Ectodermal cell (in vitro differentiated cells): ENCODE data around the gene PRDM16.

Experiments
- H3K27ac ChIP-seq: 2 replicates; pipeline ENCODE4 v1.7.0; 2013; ENCODE audit warnings: mild to moderate bottlenecking, low read depth, low read length; ENCODE audit not compliant: insufficient read depth, poor library complexity, severe bottlenecking
- H3K27me3 ChIP-seq: 2 replicates; pipeline ENCODE4 v1.7.0; 2013; ENCODE audit warnings: mild to moderate bottlenecking, low read length; ENCODE audit not compliant: insufficient read depth, control insufficient read depth, poor library complexity, severe bottlenecking
- H3K36me3 ChIP-seq: one replicate; pipeline ENCODE4 v1.7.0; 2013; ENCODE audit warnings: low read length; ENCODE audit not compliant: control insufficient read depth, insufficient read depth
- H3K4me1 ChIP-seq: one replicate; pipeline ENCODE4 v1.7.0; 2013; ENCODE audit warnings: low read length; ENCODE audit not compliant: control insufficient read depth, insufficient read depth
- H3K4me3 ChIP-seq: 2 replicates; pipeline ENCODE4 v1.7.0; 2013; ENCODE audit warnings: low read depth, low read length, control low read depth; ENCODE audit not compliant: insufficient read depth
- H3K9me3 ChIP-seq: 2 replicates; pipeline ENCODE4 v1.7.0; 2013; ENCODE audit warnings: mild to moderate bottlenecking, low read length, moderate library complexity; ENCODE audit not compliant: control insufficient read depth
- WGBS, 2 experiments: methylation state at CpG; one replicate each; pipeline ENCODE4 v1.1.7; 2013; ENCODE audit warnings: missing lambda C conversion rate in 2 of 2; 5-methylcytosine and 5-hydroxymethylcytosine counted together

The PRDM16 gene

DNA sequence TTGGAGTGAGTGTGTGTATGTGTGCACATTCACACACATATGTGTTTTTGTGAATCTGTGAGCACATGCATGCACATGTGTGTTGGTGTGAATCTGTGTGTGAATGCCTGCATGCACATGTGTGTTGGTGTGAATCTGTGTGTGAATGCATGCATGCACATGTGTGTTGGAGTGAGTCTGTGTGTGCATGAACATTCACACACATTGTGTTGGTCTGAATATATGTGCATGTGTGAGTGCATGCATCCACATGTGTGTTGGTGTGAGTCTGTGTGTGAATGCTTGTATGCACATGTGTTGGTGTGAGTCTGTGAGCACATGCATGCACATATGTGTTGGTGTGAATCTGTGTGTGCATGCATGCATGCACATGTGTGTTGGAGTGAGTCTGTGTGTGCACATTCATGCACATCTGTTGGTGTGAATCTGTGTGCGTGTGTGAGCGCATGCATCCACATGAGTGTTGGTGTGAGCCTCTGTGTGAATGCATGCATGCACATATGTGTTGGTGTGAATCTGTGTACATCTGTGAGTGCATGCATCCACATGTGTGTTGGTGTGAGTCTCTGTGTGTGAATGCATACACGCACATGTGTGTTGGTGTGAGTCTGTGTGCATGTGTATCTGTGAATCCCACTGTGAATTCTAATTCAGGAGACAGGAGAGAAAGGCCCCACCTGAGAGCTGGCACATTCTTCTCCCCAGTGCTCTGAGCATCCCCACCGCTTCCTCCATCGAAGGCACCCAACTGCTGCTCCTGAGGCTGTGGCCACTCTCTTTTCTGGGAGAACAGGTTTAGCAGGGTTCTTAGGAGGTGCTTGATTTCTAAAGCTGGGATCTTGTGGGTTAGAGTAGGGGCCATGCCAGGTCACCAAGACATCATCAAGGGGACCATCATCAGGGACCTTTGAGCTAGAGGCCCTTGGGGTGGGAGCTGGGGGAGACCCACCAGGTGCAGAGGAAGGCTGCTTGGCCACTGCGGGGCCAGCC lies 267.9 kb downstream of the PRDM16 start:
- Histone ChIP-seq H3K4me3 (no peak overlapping the region), H3K36me3 (no peaks in the 10 kb centered on the region), H3K9me3 (no peaks in the 10 kb centered on the region)

DNA sequence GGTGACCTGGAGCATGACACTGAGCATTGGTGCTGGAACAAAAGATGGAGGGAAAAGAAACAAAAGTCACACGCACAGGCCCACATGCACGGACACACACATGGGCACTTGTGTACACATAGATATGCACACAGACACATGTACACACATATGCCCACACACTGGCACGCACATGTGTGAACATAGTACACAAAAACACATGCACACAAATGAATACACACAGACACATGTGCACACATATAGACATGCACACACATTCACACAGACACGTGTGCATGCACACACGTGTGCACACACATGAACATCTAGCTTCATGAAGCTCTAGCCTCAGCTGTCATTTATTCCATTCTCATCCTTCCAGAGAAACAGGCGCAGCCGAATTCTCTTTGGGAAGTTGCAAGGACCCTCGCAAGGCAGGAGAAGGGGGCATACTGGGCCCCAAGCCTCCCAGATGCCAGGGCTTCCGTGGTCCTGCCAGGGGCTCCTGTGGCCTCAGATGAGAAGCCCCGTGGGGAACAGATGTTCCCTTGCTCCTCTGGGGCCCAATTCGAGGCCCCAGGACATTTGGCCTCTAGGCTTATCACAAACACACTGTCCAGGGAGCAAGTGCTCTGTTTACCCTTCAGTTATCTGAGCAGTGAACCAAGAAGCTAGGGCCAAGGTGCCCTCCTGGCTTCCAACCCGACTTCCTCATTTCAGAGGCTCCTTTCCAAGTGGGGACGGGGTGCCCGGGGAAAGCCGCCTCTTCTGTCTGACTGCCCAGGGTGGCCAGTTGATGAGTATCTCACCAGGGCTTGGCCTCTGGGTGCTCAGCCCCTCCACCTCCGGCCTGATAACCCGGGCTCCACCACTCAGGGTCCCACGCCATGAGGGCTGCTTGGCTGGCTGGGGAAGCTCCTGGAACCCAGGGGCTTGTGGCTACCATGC lies 269.1 kb downstream of the PRDM16 start:
- 94% methylated on average over 18 of the region's 18 CpGs for WGBS, 2 experiments
- no peaks in the 10 kb centered on the region for H3K36me3 ChIP-seq

More for the DNA sequence above, 267.9 kb downstream of the PRDM16 start:
- H3K27ac ChIP-seq, result no peak overlapping the region
- no peaks in the 10 kb centered on the region for H3K4me1 ChIP-seq
- WGBS, 2 experiments, result 79 to 80% methylated on average over 6 of the region's 6 CpGs
- H3K27me3 ChIP-seq, result no peaks in the 10 kb centered on the region

DNA sequence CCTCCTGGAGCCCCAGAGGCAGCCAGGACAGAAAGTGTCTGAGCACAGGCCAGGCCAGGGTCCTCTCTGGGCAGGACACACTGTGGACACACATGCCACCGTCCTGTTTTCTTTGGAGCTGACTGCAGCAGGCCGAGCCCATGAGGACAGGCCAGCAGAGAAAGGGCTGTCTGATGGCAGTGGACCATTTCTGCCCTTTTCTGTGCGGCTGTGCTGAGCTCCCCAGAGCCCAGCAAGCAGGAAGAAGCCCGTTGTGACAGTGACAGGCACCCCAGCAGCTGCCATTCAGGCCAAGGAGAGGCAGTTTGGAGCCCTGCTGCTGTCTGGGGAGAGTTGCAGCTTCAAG lies 269.7 kb downstream of the PRDM16 start:
- Histone ChIP-seq H3K27me3 (no peaks in the 10 kb centered on the region), H3K36me3 (no peaks in the 10 kb centered on the region), H3K9me3 (no peaks in the 10 kb centered on the region), H3K27ac (no peak overlapping the region), H3K4me3 (no peak overlapping the region), H3K4me1 (no peaks in the 10 kb centered on the region)
- 79 to 80% methylated on average over 4 of the region's 4 CpGs for WGBS, 2 experiments

More for the DNA sequence above, 269.1 kb downstream of the PRDM16 start:
- Histone ChIP-seq H3K4me1 (no peaks in the 10 kb centered on the region), H3K4me3 (no peak overlapping the region), H3K9me3 (no peaks in the 10 kb centered on the region), H3K27me3 (no peaks in the 10 kb centered on the region), H3K27ac (no peak overlapping the region)

DNA sequence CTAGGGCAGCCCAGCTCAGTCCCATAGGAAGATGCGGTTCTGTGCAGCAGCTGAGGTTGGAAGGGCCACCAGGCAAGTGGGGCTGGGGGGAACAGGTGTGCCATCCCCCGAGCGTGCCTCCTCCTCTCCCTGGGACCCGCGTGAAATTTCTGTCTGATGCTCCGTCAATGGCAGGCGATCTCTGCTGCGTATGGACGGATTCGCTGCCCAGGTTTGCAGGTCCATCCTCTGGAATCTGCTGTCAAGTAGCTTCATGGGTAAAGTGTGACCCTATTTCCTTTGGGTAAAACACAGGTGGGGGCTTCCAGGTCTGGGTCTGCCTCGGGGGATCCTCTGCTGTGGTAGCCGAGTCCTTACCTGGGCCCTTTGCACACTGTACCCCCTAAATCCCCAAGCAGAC lies 270.9 kb downstream of the PRDM16 start:
- no peaks in the 10 kb centered on the region for H3K4me1 ChIP-seq
- H3K4me3 ChIP-seq, result no peak overlapping the region
- no peak overlapping the region for H3K27ac ChIP-seq
- no peaks in the 10 kb centered on the region for H3K9me3 ChIP-seq
- no peaks in the 10 kb centered on the region for H3K36me3 ChIP-seq
- WGBS, 2 experiments, result 92 to 93% methylated on average over 12 of the region's 12 CpGs
- no peaks in the 10 kb centered on the region for H3K27me3 ChIP-seq

DNA sequence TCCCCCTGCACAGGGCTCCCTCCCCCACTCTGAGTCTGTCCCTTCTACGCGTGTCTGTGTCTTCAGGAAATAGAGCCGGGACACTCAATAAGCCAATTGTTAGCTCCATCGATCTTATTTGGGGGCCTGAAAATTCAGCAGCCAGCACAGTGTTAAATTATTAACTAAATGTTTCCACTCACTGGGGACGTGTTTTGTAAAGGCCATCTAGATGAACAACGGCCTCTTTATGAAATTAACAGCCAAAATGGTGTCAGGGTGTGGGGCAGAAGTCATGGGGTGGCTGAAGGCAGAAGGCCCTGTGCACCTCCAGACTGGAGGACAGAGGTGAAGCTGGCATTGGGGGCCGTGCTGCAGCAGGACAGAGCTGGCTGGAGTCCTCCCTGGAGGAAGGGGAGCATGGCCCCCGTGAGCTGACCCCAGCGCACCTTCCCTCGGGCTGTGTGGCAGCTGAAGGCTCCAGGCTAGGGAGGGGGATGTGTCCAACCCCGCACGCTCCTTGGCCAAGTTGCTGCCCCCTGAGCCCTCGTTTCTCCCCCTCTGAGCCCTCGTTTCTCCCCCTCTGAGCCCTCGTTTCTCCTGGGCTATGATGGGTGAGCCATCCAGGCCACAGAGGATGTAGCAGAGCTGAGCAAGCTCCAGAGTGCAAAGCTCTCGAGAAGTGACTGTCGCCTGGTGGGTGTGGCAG lies 271.7 kb downstream of the PRDM16 start:
- Histone ChIP-seq H3K4me1 (no peaks in the 10 kb centered on the region), H3K27ac (no peak overlapping the region), H3K4me3 (no peak overlapping the region), H3K9me3 (no peaks in the 10 kb centered on the region), H3K36me3 (no peaks in the 10 kb centered on the region), H3K27me3 (no peaks in the 10 kb centered on the region)
- WGBS, 2 experiments, result 90% methylated on average over 17 of the region's 17 CpGs

DNA sequence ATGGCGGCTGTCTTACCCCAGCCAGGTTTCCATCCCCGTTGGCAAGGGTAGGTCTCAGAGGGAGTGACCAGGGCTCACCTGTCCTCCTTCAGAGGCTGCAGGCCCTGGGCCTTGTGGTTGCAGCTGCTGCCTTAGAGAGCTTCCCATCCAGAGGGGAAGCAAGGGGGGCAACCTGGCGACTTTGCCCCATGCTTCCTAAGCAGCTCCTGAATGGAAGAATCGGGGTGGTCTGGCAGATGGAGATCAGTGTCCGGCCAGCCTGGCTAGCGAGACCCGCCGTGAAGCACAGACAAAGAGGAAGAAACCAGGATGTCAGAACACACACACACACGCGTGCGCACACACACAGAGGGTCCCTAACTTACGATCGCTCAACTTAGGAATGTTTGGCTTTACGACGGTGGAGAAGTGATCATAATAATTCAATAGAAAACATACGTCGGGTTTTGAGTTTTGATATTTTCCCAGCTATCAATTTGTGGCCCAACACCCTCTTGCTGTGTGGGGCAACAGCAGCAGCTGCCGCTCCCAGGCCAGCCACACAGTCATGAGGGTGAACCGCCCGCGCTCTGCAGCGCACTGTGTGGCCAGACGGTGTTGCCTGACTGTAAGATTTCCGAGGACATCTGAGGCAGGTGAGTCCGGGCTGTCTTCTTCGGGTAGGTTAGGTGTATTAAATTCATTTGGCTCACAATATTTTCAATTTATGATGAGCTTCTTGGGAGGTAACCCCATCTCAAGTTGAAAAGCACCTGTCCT lies 272.4 kb downstream of the PRDM16 start:
- H3K27me3 ChIP-seq, result no peaks in the 10 kb centered on the region
- no peaks in the 10 kb centered on the region for H3K9me3 ChIP-seq
- no peaks in the 10 kb centered on the region for H3K4me1 ChIP-seq
- no peak overlapping the region for H3K4me3 ChIP-seq
- no peaks in the 10 kb centered on the region for H3K36me3 ChIP-seq
- H3K27ac ChIP-seq, result no peak overlapping the region
- 94 to 95% methylated on average over 26 of the region's 26 CpGs for WGBS, 2 experiments

DNA sequence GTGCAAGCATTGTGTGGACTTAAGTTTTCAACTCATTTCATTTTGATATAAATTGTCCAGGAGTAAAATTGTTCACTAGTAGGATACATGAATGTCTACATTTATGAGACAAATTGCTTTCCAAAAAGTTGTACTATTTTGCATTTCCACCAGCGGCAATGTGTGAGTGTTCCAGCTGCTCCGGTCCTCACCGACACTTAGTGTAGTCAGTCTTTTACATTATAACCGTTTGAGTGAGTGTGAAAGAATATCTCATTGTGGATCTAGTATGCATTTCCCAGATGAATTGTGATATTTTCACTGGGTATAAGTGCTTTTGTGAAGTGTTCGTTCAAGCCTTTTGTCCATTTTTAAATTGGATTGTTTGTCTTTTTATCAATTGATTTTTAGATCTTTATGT lies 274.0 kb downstream of the PRDM16 start:
- Histone ChIP-seq H3K4me1 (no peaks in the 10 kb centered on the region), H3K4me3 (no peak overlapping the region), H3K36me3 (no peaks in the 10 kb centered on the region), H3K9me3 (no peaks in the 10 kb centered on the region), H3K27me3 (no peaks in the 10 kb centered on the region), H3K27ac (no peak overlapping the region)
- WGBS, 2 experiments, result 96 to 98% methylated on average over 5 of the region's 5 CpGs

DNA sequence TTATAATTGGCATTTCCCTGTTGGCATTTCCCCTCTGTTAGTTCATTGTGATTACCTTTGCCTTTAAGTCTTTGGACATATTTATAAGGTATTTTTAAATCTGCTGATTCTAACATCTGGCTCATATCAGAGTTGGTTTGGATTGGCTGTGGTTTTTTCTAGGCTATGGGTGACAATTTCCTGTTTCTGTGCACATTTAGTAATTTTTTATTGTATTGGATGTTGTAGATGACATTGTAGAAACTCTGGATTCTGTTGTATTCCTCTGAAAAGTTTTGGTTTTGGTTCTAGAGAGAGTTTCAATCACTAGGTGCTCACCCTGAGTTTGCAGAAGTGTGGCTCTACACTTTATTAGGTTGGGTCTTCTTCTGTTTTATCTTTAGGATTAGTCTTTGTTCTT lies 275.4 kb downstream of the PRDM16 start:
- H3K9me3 ChIP-seq, result no peaks in the 10 kb centered on the region
- H3K36me3 ChIP-seq, result no peaks in the 10 kb centered on the region
- peaks cover 5% of the 10 kb centered on the region for H3K4me1 ChIP-seq
- H3K4me3 ChIP-seq, result no peak overlapping the region
- H3K27me3 ChIP-seq, result no peaks in the 10 kb centered on the region
- H3K27ac ChIP-seq, result no peak overlapping the region

DNA sequence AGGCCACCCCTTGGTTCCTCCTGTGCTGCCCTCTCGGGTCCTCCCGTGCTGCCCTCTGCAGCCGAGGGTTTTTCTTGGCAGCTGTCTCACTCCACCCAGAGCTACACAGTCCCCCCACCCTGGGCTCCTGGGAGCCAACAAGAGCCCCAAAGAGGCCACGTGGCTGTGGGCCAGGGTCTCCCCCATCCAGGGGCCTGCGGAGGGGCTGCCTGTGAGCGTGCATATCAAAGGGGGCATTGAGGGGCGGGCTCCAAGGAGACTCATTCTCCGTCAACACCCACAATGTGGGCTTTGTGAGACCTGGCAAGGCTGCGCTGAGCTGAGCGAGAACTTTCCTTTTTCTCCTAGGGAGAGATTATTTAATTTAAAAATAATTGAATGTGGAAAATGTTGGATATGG lies 276.8 kb downstream of the PRDM16 start:
- H3K4me1 ChIP-seq, result peaks cover 5% of the 10 kb centered on the region
- no peak overlapping the region for H3K4me3 ChIP-seq
- no peak overlapping the region for H3K27ac ChIP-seq
- no peaks in the 10 kb centered on the region for H3K9me3 ChIP-seq
- H3K36me3 ChIP-seq, result no peaks in the 10 kb centered on the region
- 77 to 79% methylated on average over 10 of the region's 10 CpGs for WGBS, 2 experiments
- H3K27me3 ChIP-seq, result no peaks in the 10 kb centered on the region
